ENCODE measurements around the gene ZNF608.

ZNF608 gene

DNA sequence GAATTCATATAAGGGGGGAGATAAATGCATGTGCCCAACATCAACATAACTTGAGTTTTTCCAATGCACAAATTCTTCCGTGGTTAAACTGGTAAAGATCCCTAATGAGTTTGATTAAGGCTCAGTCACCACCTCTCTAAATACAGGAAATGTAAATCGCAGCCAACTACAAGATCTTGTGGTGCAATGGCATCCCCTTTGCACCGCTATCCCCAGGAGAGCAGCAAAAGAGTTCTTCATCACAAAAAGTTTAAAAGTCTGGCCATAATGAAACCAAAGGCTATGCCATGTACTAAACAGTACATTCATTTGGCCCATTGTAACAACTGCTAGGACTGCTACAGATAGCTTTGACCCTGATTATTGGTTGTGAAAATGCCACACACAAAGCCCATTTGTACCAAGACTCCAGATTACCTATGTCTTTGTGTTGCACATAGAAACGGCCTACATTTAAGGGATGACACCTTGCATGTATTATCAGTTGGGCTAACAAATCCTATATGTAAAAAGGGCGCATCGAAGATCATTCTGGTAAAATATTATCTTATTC, 44.5 kb downstream of the ZNF608 start:
- TF ChIP-seq CTCF (IDR thresholded peaks at IDR 0.05; ENCODE audit: insufficient read depth, low read length, missing control alignments) = no peak
- no peak for DNase-seq (ENCODE audit: low read depth, low spot score)
- POLR2A ChIA-PET = no interaction called here
- CTCF ChIA-PET = interaction anchor here (1.0 to 1.1 kb wide), 2 partner anchors 9 to 11 kb away, joined by 3 to 4 read pairs; no protein-coding TSS in a partner anchor
- no peak overlapping the region for H3K4me3 ChIP-seq (ENCODE audit: low read depth, low read length)

- no peak for DNase-seq (ENCODE audit: low read depth, low spot score)
- ChIA-PET CTCF (interaction anchor here (1.0 to 1.1 kb wide), 2 partner anchors 10 to 12 kb away, joined by 3 to 4 read pairs; no protein-coding TSS in a partner anchor), POLR2A (no interaction called here)
- H3K4me3 ChIP-seq (ENCODE audit: low read depth, low read length) = no peak overlapping the region
- no peak for TF ChIP-seq CTCF (IDR thresholded peaks at IDR 0.05; ENCODE audit: insufficient read depth, low read length, missing control alignments)
These were observed 45.4 kb downstream of the ZNF608 start for GRCh38 chr5:124701016-124701415.

DNA sequence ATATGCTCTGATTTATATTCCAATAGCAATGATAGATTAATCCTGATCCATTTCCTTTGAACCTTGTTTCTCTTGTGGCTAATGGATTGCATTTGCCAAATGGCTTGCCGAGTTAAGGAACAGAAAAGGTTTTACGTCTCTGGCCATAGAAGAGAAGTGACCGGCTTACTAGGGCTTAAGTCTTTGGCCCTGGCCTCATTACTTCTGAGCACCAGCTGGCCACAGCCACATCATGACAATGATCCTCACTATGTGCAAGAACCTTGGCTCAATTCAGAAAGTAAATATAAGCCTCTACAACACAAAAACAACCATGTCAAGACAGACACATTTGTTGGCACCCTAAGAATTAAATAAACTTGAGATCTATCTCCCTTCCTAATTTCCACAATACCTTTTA, 46.1 kb downstream of the ZNF608 start:
- CTCF ChIA-PET = no interaction called here
- H3K4me3 ChIP-seq (ENCODE audit: low read depth, low read length) = no peak overlapping the region
- TF ChIP-seq CTCF (IDR thresholded peaks at IDR 0.05; ENCODE audit: insufficient read depth, low read length, missing control alignments) = no peak
- DNase-seq (ENCODE audit: low read depth, low spot score) = no peak
- POLR2A ChIA-PET = no interaction called here

DNA sequence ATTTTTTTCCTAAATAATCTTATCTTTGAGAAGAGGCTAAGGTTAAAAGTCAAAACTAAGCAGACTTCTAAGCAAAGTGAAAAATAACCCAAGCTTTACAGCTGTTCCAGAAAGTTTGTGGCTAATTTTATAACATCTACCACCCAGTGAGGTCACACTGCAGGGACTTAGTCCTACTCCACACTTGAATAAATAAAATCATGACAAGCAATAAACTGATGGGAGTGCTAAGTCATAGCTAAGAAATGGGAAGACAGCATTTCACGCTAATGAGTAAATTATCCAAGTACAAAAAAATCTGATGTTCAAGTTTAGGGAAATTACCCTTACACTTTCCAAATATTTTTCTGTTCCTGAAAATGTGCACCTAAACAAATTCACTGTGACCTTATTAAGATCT, 47.7 kb downstream of the ZNF608 start:
- TF ChIP-seq CTCF (IDR thresholded peaks at IDR 0.05; ENCODE audit: insufficient read depth, low read length, missing control alignments) = no peak
- ChIA-PET CTCF (interaction anchor here (1.7 kb wide), 1 partner anchor 9 kb away, joined by 5 read pairs; no protein-coding TSS in a partner anchor), POLR2A (no interaction called here)
- no peak for DNase-seq (ENCODE audit: low read depth, low spot score)
- no peak overlapping the region for H3K4me3 ChIP-seq (ENCODE audit: low read depth, low read length)

- ChIA-PET POLR2A (no interaction called here), CTCF (interaction anchor here (1.7 kb wide), 1 partner anchor 10 kb away, joined by 5 read pairs; no protein-coding TSS in a partner anchor)
- no peak overlapping the region for H3K4me3 ChIP-seq (ENCODE audit: low read depth, low read length)
- DNase-seq (ENCODE audit: low read depth, low spot score) = no peak
- no peak for TF ChIP-seq CTCF (IDR thresholded peaks at IDR 0.05; ENCODE audit: insufficient read depth, low read length, missing control alignments)
These were observed 48.4 kb downstream of the ZNF608 start for GRCh38 chr5:124697933-124698591.

DNA sequence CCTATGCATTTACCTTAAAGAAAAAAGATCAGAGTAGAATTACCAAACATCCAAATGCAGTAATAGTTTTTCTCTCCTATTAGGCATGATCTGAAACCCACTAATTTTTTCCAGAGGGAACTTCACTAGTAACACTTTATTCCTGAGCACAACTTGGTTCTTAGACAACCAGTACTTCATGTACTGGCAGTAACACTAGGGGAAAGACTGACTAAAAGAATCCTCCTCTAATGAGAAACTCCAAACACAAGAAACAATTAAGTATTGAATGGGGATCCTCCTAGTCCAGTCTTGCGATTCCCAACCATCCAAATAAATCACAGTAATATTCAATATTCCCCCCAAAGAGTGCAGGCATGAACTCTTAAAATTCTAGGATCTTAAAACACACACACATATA, 48.9 kb downstream of the ZNF608 start:
- TF ChIP-seq CTCF (IDR thresholded peaks at IDR 0.05; ENCODE audit: insufficient read depth, low read length, missing control alignments) = no peak
- DNase-seq (ENCODE audit: low read depth, low spot score) = no peak
- no peak overlapping the region for H3K4me3 ChIP-seq (ENCODE audit: low read depth, low read length)
- ChIA-PET CTCF (no interaction called here), POLR2A (no interaction called here)

Measured in AG04449 (cell line).